HG02588 (cell line): ENCODE measurements around the gene IGSF8.
"Not testable (repeated sequence)": the region's sequence is repeated elsewhere in the genome, so short reads cannot be mapped to it uniquely, and the experiment has no call there.

Experiments
- ATAC-seq: cut with Tn5 transposase; IDR thresholded peaks from one replicate; pipeline ENCODE4 v1.9.1; 2021; ENCODE audit warnings: mild to moderate bottlenecking, moderate library complexity; ENCODE audit not compliant: unreplicated experiment

IGSF8 gene

DNA sequence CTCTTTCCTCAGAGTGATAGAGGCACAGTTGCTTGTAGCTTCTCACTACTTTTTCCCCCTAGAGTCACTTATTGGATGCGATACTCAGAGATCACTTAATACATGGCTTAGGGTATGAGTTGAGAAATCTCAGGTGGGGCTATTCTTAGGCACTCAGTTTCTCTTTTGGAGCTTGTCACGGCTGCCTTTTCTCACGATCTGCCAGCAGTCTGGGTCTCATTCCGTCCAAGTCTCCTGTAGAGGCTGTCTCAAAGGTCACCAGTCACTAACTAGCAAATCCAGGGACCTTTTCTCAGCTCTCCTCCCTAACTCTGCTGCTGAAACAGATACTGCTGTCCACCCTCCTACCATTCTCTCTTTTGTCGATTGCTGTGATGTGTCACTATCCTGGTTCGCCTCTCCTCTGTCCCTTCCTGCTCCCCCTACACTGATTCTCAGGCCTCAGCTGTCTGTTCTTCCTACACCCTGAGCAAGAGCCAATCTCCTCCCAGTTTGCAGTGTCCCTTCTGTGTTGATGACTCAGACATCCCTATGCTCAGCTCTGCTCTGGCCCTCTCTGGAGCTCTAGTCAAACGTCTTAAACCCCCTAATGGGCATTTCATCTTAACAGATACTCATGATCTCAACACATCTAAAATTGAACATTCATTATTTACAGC, 29.6 kb upstream of the IGSF8 start:
- no peak for ATAC-seq

- no peak for ATAC-seq
These were observed 29.0 kb upstream of the IGSF8 start for GRCh38 chr1:160127381-160127780.

GRCh38 chr1:160126342-160126741, 27.9 kb upstream of the IGSF8 start:
- ATAC-seq, result not testable (repeated sequence)

GRCh38 chr1:160125746-160126145, 27.3 kb upstream of the IGSF8 start:
- ATAC-seq, result no peak

DNA sequence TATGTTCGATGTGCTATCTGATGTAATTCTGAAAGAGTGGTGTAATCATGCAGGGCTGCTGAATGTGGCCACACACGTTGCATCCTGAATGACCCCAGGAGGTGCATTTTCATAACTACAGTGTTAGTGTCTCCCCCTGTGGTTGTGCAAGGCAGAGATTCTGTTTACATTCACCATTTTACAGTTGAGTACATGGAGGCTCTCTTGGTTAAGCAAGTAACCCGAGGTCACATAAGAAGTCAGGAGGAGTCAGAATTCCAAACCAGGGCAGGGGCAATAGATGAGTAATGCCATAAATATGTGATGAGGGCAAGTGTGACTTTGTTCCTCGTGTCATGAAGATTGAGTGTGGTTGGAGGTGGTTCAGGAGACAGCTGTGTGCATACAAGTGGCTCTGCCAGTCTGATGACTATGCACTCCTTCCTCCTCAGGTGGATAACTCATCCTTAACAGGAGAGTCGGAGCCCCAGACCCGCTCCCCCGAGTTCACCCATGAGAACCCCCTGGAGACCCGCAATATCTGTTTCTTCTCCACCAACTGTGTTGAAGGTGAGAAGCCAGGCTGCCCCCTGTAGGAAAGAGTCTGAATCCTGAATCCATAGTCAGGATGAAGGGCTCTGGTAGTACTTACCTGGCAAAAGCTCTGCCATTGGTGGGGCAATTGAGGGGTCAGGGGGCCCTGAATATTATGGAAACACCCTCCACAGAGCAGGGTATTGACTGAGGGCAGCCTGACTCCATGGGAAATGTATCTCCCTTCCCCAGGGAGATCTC, 26.5 kb upstream of the IGSF8 start:
- ATAC-seq, result no peak

GRCh38 chr1:160123726-160124125, 25.3 kb upstream of the IGSF8 start:
- no peak for ATAC-seq

- no peak for ATAC-seq
These were observed 24.6 kb upstream of the IGSF8 start for GRCh38 chr1:160122978-160123495.

DNA sequence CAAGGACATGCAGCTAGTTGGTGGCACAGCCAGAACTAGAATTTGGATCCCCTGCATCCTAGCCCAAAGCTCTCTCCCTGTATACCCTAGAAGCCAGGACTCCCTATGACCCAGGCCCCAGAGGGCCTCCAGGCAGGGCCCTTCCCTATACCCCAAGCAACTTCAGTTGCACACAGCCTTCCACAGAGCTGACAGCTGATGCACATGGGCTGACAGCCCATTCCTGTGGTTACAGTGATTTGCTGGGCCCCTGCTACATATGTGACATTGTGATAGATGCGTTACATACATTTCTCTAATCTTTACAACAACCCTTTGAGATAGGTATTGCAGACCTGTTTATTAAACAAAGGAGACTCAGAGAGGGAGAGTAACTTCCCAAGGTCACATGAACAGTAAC, 23.0 kb upstream of the IGSF8 start:
- ATAC-seq, result no peak

- no peak for ATAC-seq
These were observed 22.4 kb upstream of the IGSF8 start for GRCh38 chr1:160120797-160121196.

DNA sequence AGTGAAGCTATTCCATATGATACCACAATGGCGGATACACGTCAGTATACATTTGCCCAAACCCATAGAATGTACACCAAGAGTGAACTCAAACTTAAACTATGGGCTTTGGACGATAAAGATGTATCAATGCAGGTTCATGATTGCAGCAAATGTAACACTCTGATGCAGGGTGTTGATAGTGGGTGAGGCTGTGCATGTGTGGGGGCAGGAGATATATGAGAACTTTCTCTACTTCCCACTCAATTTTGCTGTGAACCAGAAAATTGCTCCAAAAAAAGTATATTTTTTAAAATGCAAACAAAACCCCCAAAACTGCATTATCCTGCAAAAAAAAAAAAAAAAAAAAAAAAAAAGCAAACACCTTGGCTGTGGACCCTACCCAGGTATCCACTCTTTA, 20.5 kb upstream of the IGSF8 start:
- ATAC-seq, result no peak

GRCh38 chr1:160117709-160118183, 19.3 kb upstream of the IGSF8 start:
- ATAC-seq, result no peak

- ATAC-seq, result no peak
These were observed 18.9 kb upstream of the IGSF8 start for GRCh38 chr1:160117300-160117699.

DNA sequence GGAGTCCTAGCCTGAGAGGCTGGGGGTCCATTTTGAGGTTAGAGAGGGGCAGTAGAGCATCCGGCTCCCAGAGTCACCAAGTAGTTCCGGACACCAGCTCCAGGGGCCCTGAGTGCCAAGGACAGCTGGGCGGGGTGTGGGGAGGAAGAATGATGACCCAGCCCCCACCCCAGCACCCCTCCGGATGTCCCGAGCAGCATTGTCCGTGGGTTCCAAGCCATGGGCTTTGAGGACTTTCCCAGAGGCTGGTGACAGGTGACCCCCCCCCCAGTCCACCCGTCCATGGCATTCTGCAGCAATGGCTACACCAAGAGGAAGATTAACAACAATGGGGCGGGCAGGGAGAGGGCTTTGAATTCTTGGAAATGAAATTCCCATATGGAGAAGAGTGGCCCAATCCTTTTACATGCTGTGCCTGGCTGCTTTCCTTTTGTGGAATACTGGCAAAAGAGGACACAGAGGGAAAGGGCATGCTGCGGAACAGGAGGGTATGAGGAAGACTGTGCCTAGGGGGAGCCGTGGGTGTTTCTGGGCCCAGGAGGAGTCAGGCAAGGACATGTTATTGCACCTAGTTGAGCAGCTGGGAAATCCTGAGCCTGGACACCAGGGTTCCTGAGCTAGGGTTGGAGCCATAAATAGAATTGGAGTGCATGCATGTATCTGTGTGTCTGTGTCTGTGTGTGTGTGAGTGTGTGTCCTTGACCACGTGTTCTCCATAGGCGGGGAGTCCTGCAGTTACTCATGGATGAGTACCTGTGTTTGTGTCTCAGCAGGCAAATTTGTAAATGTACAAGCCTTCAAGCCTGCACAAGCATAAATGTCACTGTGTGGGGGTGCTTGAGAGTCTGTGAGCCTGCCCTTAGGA, 18.1 kb upstream of the IGSF8 start:
- ATAC-seq, result no peak

GRCh38 chr1:160115545-160116282, 17.3 kb upstream of the IGSF8 start, which contains the start of gene ATP1A2:
ATP1A2 (plus strand) TSS chr1:160115759; CDS start chr1:160115862, 103 bp downstream.
- ATAC-seq, result no peak

DNA sequence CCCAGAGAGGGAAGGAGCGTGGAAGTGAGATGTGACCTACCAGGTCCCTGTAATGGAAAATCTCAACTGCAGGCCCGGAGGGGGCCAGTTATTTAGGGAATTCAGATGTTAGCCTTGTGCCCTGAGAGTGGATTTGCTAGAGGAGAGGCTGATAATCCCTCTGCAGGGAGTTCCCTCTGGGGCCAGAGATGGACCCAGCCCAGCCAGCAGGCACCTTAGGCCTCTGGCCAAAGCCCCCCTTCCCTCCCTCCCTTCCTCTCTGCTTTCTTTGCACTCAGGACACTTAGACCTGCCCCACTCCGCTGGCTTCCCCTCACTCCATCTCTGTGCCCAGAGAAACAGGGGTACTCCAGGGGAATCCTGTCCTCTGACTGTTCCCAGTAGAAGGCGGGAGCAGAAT, 15.7 kb upstream of the IGSF8 start:
- no peak for ATAC-seq

GRCh38 chr1:160113407-160113806, 15.0 kb upstream of the IGSF8 start:
- no peak for ATAC-seq

GRCh38 chr1:160112357-160112756, 13.9 kb upstream of the IGSF8 start:
- ATAC-seq, result no peak

- not testable (repeated sequence) for ATAC-seq
These were observed 13.0 kb upstream of the IGSF8 start for GRCh38 chr1:160111462-160111861.

DNA sequence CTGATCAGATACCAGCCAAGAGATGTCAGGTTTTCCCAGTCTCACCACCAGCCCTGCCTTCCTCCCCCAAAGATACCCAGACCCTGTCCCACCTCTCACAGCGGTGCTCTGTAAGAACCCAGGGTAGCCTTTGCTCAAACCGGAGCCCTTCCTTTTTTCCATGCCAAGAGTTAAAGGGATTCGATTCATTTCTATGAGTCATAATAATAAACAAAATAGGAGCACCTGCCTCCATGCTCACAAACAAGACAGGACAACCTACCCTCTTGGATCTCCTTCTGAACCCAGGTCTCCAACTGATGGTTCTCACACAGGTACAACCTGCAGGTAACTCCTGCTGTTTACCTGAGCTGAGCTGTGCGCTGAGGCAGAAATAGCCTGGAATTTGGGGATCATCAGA, 11.3 kb upstream of the IGSF8 start:
- no peak for ATAC-seq

- ATAC-seq, result no peak
These were observed 10.7 kb upstream of the IGSF8 start for GRCh38 chr1:160108888-160109662.
